Measurements from ENCODE around the gene GALNT11. TPM values are rescaled to one million over a fixed set of nuclear protein-coding genes. Genes with fewer than 3 reads are reported as not detected.
A peak's percentile ranks its signal among the peaks of the same experiment; 100 is the strongest.
"Not testable (repeated sequence)": the region's sequence is repeated elsewhere in the genome, so short reads cannot be mapped to it uniquely, and the experiment has no call there.

The GALNT11 gene
- total and polyA plus RNA-seq, 9 of the 15 experiments (the other 6 are each of a cell fraction or from before 2014, with no cell fraction given), result 8.2 to 59.5 (median 36.5) TPM

GRCh38 chr7:152059311-152059710 is 33.8 kb downstream of the GALNT11 start:
- ATAC-seq (no peak), FAIRE-seq (no peak), DNase-seq (ENCODE audit: extremely low read depth in 1 of 4, low spot score in 3 of 4) (no peak)
- no peaks in the 10 kb centered on the region; the same call in 2 of the 3 replicates for H3K79me2 ChIP-seq (ENCODE audit: control insufficient read depth, insufficient read depth, low read length)
- H3K27me3 ChIP-seq (ENCODE audit: control insufficient read depth in 2 of 2, insufficient read depth in 2 of 2, low read length in 2 of 2), result no peaks in the 10 kb centered on the region
- no TSS peak for BruUV-seq (replicated peaks)
- H3K4me1 ChIP-seq (replicated peaks in 1 of 2; ENCODE audit: control insufficient read depth in 2 of 2, insufficient read depth in 2 of 2, low read length in 2 of 2), result no peaks in the 10 kb centered on the region
- no peaks in the 10 kb centered on the region for H3K9me1 ChIP-seq (ENCODE audit: control insufficient read depth, insufficient read depth, low read length)
- intact Hi-C loops (cut with micrococcal nuclease), result no loop called here
- H3K36me3 ChIP-seq (ENCODE audit: control insufficient read depth, insufficient read depth, low read length), result no peaks in the 10 kb centered on the region
- no peaks in the 10 kb centered on the region for H4K20me1 ChIP-seq (replicated peaks; ENCODE audit: control insufficient read depth, insufficient read depth, low read length)
- CTCF ChIA-PET (ENCODE audit: low intra/inter-chr PET ratio), result no interaction called here
- no peak overlapping the region for H3K9ac ChIP-seq (ENCODE audit: insufficient read depth in 1 of 2, low read depth in 2 of 2, low read length in 2 of 2)
- POLR2A ChIA-PET, result interaction anchor here (0.9 to 1.2 kb wide), 2 partner anchors 9 to 16 kb away, joined by 3 to 5 read pairs; no protein-coding TSS in a partner anchor
- no peak overlapping the region for H3K27ac ChIP-seq (ENCODE audit: extremely low read depth, low read depth, low read length)
- no peak overlapping the region for H3K4me3 ChIP-seq
- TF ChIP-seq RBM22 (IDR thresholded peaks at IDR 0.05; ENCODE audit: low read depth, low read length, poor library complexity, severe bottlenecking) (no peak), CEBPG (CRISPR knock-in tag; IDR thresholded peaks at IDR 0.05) (no peak), CEBPG (tag; conservative IDR thresholded peaks at IDR 0.05 in 1 of 2, IDR thresholded peaks at IDR 0.05 in 1 of 2) (peak in 1 of 2 experiments; percentile 81; a peak in 3 of 4 replicates), CEBPB (tag; IDR thresholded peaks at IDR 0.05) (peak; percentile 78)
- no peak overlapping the region for H3K4me2 ChIP-seq (ENCODE audit: insufficient read depth, low read length)
- no peaks in the 10 kb centered on the region for H3K9me3 ChIP-seq (replicated peaks; ENCODE audit: control insufficient read depth, insufficient read depth, low read depth, low read length)
- in situ Hi-C loops (cut with MboI), result no loop called here
- WGBS (ENCODE audit: insufficient coverage, low coverage, missing lambda C conversion rate), result 97% methylated on average over 1 of the region's 1 CpG
- no peak overlapping the region for H2AFZ ChIP-seq (ENCODE audit: low read depth, low read length)

- BruUV-seq (replicated peaks); in situ Hi-C loops (cut with MboI): not testable (repeated sequence)
Observed at GRCh38 chr7:152061086-152061485, 35.6 kb downstream of the GALNT11 start.

More at GRCh38 chr7:152061086-152061485, 35.6 kb downstream of the GALNT11 start:
- FAIRE-seq; H3K79me2 ChIP-seq (ENCODE audit: control insufficient read depth, insufficient read depth, low read length); H3K36me3 ChIP-seq (ENCODE audit: control insufficient read depth, insufficient read depth, low read length); CTCF ChIA-PET (ENCODE audit: low intra/inter-chr PET ratio); ATAC-seq; H3K9me1 ChIP-seq (ENCODE audit: control insufficient read depth, insufficient read depth, low read length); H3K4me2 ChIP-seq (ENCODE audit: insufficient read depth, low read length); H3K9me3 ChIP-seq (replicated peaks; ENCODE audit: control insufficient read depth, insufficient read depth, low read depth, low read length); DNase-seq (ENCODE audit: extremely low read depth in 1 of 4, low spot score in 3 of 4); H4K20me1 ChIP-seq (replicated peaks; ENCODE audit: control insufficient read depth, insufficient read depth, low read length); H3K4me1 ChIP-seq (replicated peaks in 1 of 2; ENCODE audit: control insufficient read depth in 2 of 2, insufficient read depth in 2 of 2, low read length in 2 of 2); H3K27me3 ChIP-seq (ENCODE audit: control insufficient read depth in 2 of 2, insufficient read depth in 2 of 2, low read length in 2 of 2); POLR2A ChIA-PET; H3K9ac ChIP-seq (ENCODE audit: insufficient read depth in 1 of 2, low read depth in 2 of 2, low read length in 2 of 2); intact Hi-C loops (cut with micrococcal nuclease); H2AFZ ChIP-seq (ENCODE audit: low read depth, low read length); H3K27ac ChIP-seq (ENCODE audit: extremely low read depth, low read depth, low read length); H3K4me3 ChIP-seq: not testable (repeated sequence)
- peak in 1 of 2 experiments; percentile 96 for TF ChIP-seq AFF1 (IDR thresholded peaks at IDR 0.05; ENCODE audit: low read depth in 1 of 2, partially characterized antibody in 2 of 2)
- 75% methylated on average over 1 of the region's 2 CpGs for WGBS (ENCODE audit: insufficient coverage, low coverage, missing lambda C conversion rate)
